HepG2 (cell line): ENCODE measurements around the gene SMPD3. TPM values are rescaled to one million over a fixed set of nuclear protein-coding genes. Genes with fewer than 3 reads are reported as not detected.

Source experiments
- FOSL1 ChIP-seq: sonication (generic); formaldehyde crosslinking; IDR thresholded peaks from 2 replicates; pipeline ENCODE4 v1.9.0; 2021; ENCODE audit warnings: missing genetic modification reagents, borderline replicate concordance
- FOXO1 ChIP-seq: sonication (generic); formaldehyde crosslinking; IDR thresholded peaks from 2 replicates; pipeline ENCODE4 v1.4.0; 2020; ENCODE audit warnings: missing genetic modification reagents
- MEF2D ChIP-seq: sonication (generic); formaldehyde crosslinking; IDR thresholded peaks from 2 replicates; pipeline ENCODE4 v1.5.1; 2020; ENCODE audit warnings: mild to moderate bottlenecking, missing genetic modification reagents
- MLLT10 ChIP-seq: sonication (generic); formaldehyde crosslinking; IDR thresholded peaks from 2 replicates; pipeline ENCODE4 v1.4.0; 2020; ENCODE audit warnings: missing genetic modification reagents
- MTA3 ChIP-seq: sonication (generic); formaldehyde crosslinking; IDR thresholded peaks from 2 replicates; pipeline ENCODE4 v1.4.0; 2020; ENCODE audit warnings: missing genetic modification reagents
- PRDM10 ChIP-seq: sonication (generic); formaldehyde crosslinking; IDR thresholded peaks from 2 replicates; pipeline ENCODE4 v1.4.0; 2020; ENCODE audit warnings: low read depth, missing genetic modification reagents
- RELA ChIP-seq: sonication (generic); formaldehyde crosslinking; IDR thresholded peaks from 2 replicates; pipeline ENCODE4 v1.4.0; 2020; ENCODE audit warnings: missing genetic modification reagents
- TBL1XR1 ChIP-seq: fragments of 150-350 bp; IDR thresholded peaks from 2 replicates; pipeline ENCODE4 v1.6.1; 2014; ENCODE audit warnings: borderline replicate concordance, low read length; ENCODE audit not compliant: partially characterized antibody
- TOPORS ChIP-seq: sonication (generic); formaldehyde crosslinking; IDR thresholded peaks from 2 replicates; pipeline ENCODE4 v1.8.0; 2023; ENCODE audit warnings: mild to moderate bottlenecking, missing genetic modification reagents
- TP53 ChIP-seq: sonication (generic); formaldehyde crosslinking; conservative IDR thresholded peaks from 2 replicates; pipeline ENCODE4 v1.4.0; 2020; ENCODE audit warnings: missing genetic modification reagents
- UBTF ChIP-seq: sonication (generic); formaldehyde crosslinking; IDR thresholded peaks from 2 replicates; pipeline ENCODE4 v1.4.0; 2020; ENCODE audit warnings: mild to moderate bottlenecking, missing genetic modification reagents
- ZGPAT ChIP-seq: IDR thresholded peaks from 2 replicates; pipeline ENCODE4 v1.6.1; 2016; ENCODE audit warnings: mild to moderate bottlenecking
- ZNF253 ChIP-seq: sonication (generic); formaldehyde crosslinking; IDR thresholded peaks from 2 replicates; pipeline ENCODE4 v1.8.0; 2022; ENCODE audit warnings: mild to moderate bottlenecking, missing genetic modification reagents, borderline replicate concordance
- ZNF329 ChIP-seq: sonication (generic); formaldehyde crosslinking; IDR thresholded peaks from 2 replicates; pipeline ENCODE4 v1.9.0; 2021; ENCODE audit warnings: low read depth, mild to moderate bottlenecking, missing genetic modification reagents
- ZNF552 ChIP-seq: sonication (generic); formaldehyde crosslinking; IDR thresholded peaks from 2 replicates; pipeline ENCODE4 v1.9.0; 2022; ENCODE audit warnings: missing genetic modification reagents, mild to moderate bottlenecking, borderline replicate concordance
- ZNF557 ChIP-seq: sonication (generic); formaldehyde crosslinking; IDR thresholded peaks from 2 replicates; pipeline ENCODE4 v1.4.0; 2020; ENCODE audit warnings: missing genetic modification reagents
- polyA plus RNA-seq, 8 experiments: library from polyadenylated mRNA; depleted of rRNA in 3 of 8; stranded (reverse) in 7 of 8; unstranded in 1 of 8; fragments of >200 nt; fragmentation: Illumina TruSeq in 4 of 8; extraction: Trizol in 4 of 8; gene quantifications; 2 replicates each; pipeline versions ENCODE4 v1.2.1 to v1.2.3, GENCODE V29; 2011 to 2016; ENCODE audit warnings: low read depth in 4 of 8, missing spikeins in 1 of 8, mixed read lengths in 1 of 8; ENCODE audit not compliant: insufficient read depth in 1 of 8
- total RNA-seq, 5 experiments: library from RNA; depleted of rRNA; stranded (reverse); fragments of >200 nt; fragmentation: Illumina TruSeq; extraction: Trizol; gene quantifications; 2 replicates each; pipeline ENCODE4 v1.2.3, GENCODE V29; 2016; ENCODE audit warnings: low read depth in 1 of 5
- TF ChIP-seq, protein P1 (sequence below): sonication (generic); formaldehyde crosslinking; IDR thresholded peaks from 2 replicates; pipeline ENCODE4 v1.5.1; 2020; ENCODE audit warnings: missing genetic modification reagents, mild to moderate bottlenecking, borderline replicate concordance

SMPD3 gene
- total and polyA plus RNA-seq, 2 of the 13 experiments (the other 11 are each of a cell fraction or from before 2014, with no cell fraction given): 0.07 to 0.32 TPM

GRCh38 chr16:68328151-68328859 is 120.0 kb downstream of the SMPD3 start (continued):
- TF ChIP-seq PRDM10 (CRISPR knock-in tag): no peak
- TF ChIP-seq FOSL1: no peak
- peak; percentile 36; the same call in 1 of the 2 replicates for TF ChIP-seq MEF2D (CRISPR knock-in tag)
- TF ChIP-seq, protein P1, sequence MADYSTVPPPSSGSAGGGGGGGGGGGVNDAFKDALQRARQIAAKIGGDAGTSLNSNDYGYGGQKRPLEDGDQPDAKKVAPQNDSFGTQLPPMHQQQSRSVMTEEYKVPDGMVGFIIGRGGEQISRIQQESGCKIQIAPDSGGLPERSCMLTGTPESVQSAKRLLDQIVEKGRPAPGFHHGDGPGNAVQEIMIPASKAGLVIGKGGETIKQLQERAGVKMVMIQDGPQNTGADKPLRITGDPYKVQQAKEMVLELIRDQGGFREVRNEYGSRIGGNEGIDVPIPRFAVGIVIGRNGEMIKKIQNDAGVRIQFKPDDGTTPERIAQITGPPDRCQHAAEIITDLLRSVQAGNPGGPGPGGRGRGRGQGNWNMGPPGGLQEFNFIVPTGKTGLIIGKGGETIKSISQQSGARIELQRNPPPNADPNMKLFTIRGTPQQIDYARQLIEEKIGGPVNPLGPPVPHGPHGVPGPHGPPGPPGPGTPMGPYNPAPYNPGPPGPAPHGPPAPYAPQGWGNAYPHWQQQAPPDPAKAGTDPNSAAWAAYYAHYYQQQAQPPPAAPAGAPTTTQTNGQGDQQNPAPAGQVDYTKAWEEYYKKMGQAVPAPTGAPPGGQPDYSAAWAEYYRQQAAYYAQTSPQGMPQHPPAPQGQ (CRISPR knock-in tag): no peak
- TF ChIP-seq FOXO1 (CRISPR knock-in tag): peak; percentile 47; the same call in 1 of the 2 replicates
- no peak for TF ChIP-seq ZNF253 (CRISPR knock-in tag)
- TF ChIP-seq TBL1XR1: peak; percentile 35
- TF ChIP-seq TP53 (CRISPR knock-in tag): no peak
- peak; percentile 32; the same call in 1 of the 2 replicates for TF ChIP-seq UBTF (CRISPR knock-in tag)
- no peak for TF ChIP-seq ZNF557 (CRISPR knock-in tag)
- no peak for TF ChIP-seq RELA (CRISPR knock-in tag)
- TF ChIP-seq ZGPAT (CRISPR knock-in tag): peak; percentile 33; the same call in 1 of the 2 replicates
- TF ChIP-seq MTA3: no peak
- no peak for TF ChIP-seq MLLT10 (CRISPR knock-in tag)
- no peak for TF ChIP-seq TOPORS (CRISPR knock-in tag)
- TF ChIP-seq ZNF329 (CRISPR knock-in tag): no peak
- no peak for TF ChIP-seq ZNF552
